Measurements from ENCODE around the gene PGAM5. TPM values are rescaled to one million over a fixed set of nuclear protein-coding genes. Genes with fewer than 3 reads are reported as not detected.

PGAM5 gene
- total RNA-seq, 2 experiments from 2014 or later, result 12.8 to 15.1 TPM

DNA sequence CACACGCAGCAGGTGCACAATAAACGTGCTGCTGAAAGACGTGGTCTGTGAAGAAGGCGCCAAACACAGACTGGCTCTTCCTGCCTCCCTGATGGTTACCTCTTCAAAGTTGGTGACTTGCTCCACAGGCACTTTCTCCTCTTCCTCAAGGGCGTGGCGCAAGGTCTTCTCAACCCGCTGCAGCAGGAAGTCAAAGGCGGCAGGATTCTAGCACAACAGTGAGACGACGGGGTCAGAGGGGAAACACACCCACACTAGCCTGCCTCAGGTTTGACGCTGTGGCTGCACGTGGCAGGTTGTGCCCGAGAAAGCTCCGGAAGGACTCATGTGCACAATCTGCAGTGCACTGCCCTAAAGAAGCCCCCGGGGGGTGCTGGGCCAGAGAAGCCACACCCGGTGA is 38.5 kb upstream of the PGAM5 start:
- ATAC-seq (ENCODE audit: poor library complexity) (no peak), DNase-seq (peak in 1 of 14 experiments; percentile 37)
- Mint-ChIP-seq H3K9me3 (no peaks in the 10 kb centered on the region), H3K4me1 (ENCODE audit: low read depth) (peaks cover 4% of the 10 kb centered on the region), H3K27ac (no peak overlapping the region), H3K36me3 (ENCODE audit: low read depth) (peaks cover 89% of the 10 kb centered on the region), H3K27me3 (no peaks in the 10 kb centered on the region), H3K4me3 (no peak overlapping the region)
- Histone ChIP-seq H3K27me3 (ENCODE audit: control insufficient read depth in 1 of 2, insufficient read depth in 2 of 2, low read length in 2 of 2) (no peaks in the 10 kb centered on the region), H3K9me3 (ENCODE audit: control insufficient read depth in 1 of 2, insufficient read depth in 1 of 2, low read length in 2 of 2) (no peaks in the 10 kb centered on the region), H3K4me3 (ENCODE audit: low read length) (no peak overlapping the region), H3K27ac (ENCODE audit: low read depth in 1 of 2, low read length in 2 of 2) (no peak overlapping the region), H3K36me3 (ENCODE audit: insufficient read depth, low read length) (peaks cover 69% of the 10 kb centered on the region), H3K4me1 (ENCODE audit: insufficient read depth, low read length) (peaks cover 7% of the 10 kb centered on the region)
- intact Hi-C loops (cut with DNase I, micrococcal nuclease), result no loop called here
- TF ChIP-seq, protein P1, sequence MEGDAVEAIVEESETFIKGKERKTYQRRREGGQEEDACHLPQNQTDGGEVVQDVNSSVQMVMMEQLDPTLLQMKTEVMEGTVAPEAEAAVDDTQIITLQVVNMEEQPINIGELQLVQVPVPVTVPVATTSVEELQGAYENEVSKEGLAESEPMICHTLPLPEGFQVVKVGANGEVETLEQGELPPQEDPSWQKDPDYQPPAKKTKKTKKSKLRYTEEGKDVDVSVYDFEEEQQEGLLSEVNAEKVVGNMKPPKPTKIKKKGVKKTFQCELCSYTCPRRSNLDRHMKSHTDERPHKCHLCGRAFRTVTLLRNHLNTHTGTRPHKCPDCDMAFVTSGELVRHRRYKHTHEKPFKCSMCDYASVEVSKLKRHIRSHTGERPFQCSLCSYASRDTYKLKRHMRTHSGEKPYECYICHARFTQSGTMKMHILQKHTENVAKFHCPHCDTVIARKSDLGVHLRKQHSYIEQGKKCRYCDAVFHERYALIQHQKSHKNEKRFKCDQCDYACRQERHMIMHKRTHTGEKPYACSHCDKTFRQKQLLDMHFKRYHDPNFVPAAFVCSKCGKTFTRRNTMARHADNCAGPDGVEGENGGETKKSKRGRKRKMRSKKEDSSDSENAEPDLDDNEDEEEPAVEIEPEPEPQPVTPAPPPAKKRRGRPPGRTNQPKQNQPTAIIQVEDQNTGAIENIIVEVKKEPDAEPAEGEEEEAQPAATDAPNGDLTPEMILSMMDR (IDR thresholded peaks at IDR 0.05), result no peak
- ChIA-PET CTCF (no interaction called here), POLR2A (no interaction called here)

DNA sequence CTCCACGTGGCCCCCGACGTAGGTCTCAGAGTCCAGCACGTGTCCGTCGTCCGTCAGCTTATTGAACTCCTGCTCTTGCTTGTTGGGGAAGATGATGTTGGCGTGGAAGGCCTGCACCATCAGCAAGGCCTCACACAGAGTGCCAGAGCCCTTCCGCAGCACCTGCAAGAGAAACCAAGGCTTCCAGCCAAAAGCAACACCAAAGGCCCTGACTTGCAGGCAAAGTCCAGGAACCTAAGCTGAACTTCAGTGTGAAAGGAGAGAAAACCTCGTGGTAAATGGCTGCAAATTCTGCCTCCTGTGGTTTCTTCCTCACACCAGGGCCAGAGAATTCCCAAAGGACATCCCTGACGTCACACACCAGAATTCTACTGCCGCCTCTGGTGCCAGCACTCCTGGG is 38.0 kb upstream of the PGAM5 start:
- no peak overlapping the region for H3K27ac Mint-ChIP-seq

DNA sequence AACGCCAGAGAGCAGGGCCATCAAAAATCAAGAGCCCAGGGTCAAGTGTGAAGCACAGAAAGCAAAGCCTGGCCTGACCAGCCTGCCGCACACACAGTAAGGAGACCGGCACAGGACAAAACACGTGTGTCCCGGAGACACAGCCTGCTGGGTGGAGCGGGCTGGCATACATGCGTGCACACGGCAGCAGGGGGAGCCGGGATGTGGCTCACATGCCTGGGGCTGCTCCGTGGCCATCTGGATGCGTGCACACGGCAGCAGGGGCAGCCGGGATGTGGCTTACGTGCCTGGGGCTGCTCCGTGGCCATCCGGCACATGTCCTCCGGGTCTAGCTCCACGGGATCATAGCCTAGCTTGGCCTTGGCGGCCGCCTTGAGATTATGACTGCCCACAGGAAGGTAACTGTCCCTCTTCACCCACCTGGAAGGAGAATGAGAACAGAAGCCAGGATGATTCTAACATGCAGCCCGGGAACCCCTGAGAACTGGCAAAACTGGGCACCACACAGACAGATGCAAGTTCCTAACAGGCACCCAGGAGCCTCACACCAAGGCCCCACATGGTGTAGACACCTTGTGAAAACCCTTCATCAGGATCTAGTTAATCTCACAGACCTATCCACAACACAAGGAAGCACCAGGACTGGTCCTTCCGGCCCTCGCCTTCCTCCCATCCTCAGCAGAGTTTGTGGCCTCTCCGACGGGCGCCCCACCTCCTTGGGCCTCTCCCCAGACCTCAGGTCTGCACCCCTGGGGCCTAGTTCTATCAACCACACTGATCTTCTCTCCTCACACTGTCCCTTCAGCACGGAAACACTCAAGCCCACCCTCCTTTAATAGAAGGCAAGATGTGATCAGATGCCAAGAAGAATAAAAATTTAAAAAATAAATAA is 37.1 kb upstream of the PGAM5 start:
- Mint-ChIP-seq H3K27me3 (no peaks in the 10 kb centered on the region), H3K27ac (no peak overlapping the region)

More for the DNA sequence above, 38.0 kb upstream of the PGAM5 start:
- TF ChIP-seq, protein P1 (IDR thresholded peaks at IDR 0.05), result no peak
- Histone ChIP-seq H3K9me3 (ENCODE audit: control insufficient read depth in 1 of 2, insufficient read depth in 1 of 2, low read length in 2 of 2) (no peaks in the 10 kb centered on the region), H3K4me3 (ENCODE audit: low read length) (no peak overlapping the region), H3K36me3 (ENCODE audit: insufficient read depth, low read length) (peaks cover 69% of the 10 kb centered on the region), H3K27ac (ENCODE audit: low read depth in 1 of 2, low read length in 2 of 2) (no peak overlapping the region), H3K4me1 (ENCODE audit: insufficient read depth, low read length) (peaks cover 7% of the 10 kb centered on the region), H3K27me3 (ENCODE audit: control insufficient read depth in 1 of 2, insufficient read depth in 2 of 2, low read length in 2 of 2) (no peaks in the 10 kb centered on the region)
- intact Hi-C loops (cut with DNase I, micrococcal nuclease), result no loop called here
- H3K9me3 Mint-ChIP-seq, result no peaks in the 10 kb centered on the region
- H3K4me3 Mint-ChIP-seq, result no peak overlapping the region
- ATAC-seq (ENCODE audit: poor library complexity), result no peak
- CTCF ChIA-PET, result no interaction called here
- peaks cover 4% of the 10 kb centered on the region for H3K4me1 Mint-ChIP-seq (ENCODE audit: low read depth)
- H3K27me3 Mint-ChIP-seq, result no peaks in the 10 kb centered on the region
- no peak for DNase-seq
- POLR2A ChIA-PET, result no interaction called here
- H3K36me3 Mint-ChIP-seq (ENCODE audit: low read depth), result peaks cover 89% of the 10 kb centered on the region

More for the DNA sequence above, 37.1 kb upstream of the PGAM5 start:
- H3K4me1 ChIP-seq (ENCODE audit: insufficient read depth, low read length), result peaks cover 7% of the 10 kb centered on the region
- no peaks in the 10 kb centered on the region for H3K27me3 ChIP-seq (ENCODE audit: control insufficient read depth in 1 of 2, insufficient read depth in 2 of 2, low read length in 2 of 2)
- POLR2A ChIA-PET, result no interaction called here
- Mint-ChIP-seq H3K4me3 (no peak overlapping the region), H3K9me3 (no peaks in the 10 kb centered on the region), H3K4me1 (ENCODE audit: low read depth) (peaks cover 4% of the 10 kb centered on the region), H3K36me3 (ENCODE audit: low read depth) (peaks cover 83% of the 10 kb centered on the region)
- CTCF ChIA-PET, result no interaction called here
- no peak for ATAC-seq (ENCODE audit: poor library complexity)
- DNase-seq, result no peak
- peaks cover 64% of the 10 kb centered on the region for H3K36me3 ChIP-seq (ENCODE audit: insufficient read depth, low read length)
- TF ChIP-seq, protein P1 (IDR thresholded peaks at IDR 0.05), result no peak
- no peak overlapping the region for H3K27ac ChIP-seq (ENCODE audit: low read depth in 1 of 2, low read length in 2 of 2)
- H3K9me3 ChIP-seq (ENCODE audit: control insufficient read depth in 1 of 2, insufficient read depth in 1 of 2, low read length in 2 of 2), result no peaks in the 10 kb centered on the region
- intact Hi-C loops (cut with DNase I, micrococcal nuclease), result no loop called here
- no peak overlapping the region for H3K4me3 ChIP-seq (ENCODE audit: low read length)
